DMS 273 (cell line): ENCODE data around the gene KLHL5.
"Not testable (repeated sequence)": the region's sequence is repeated elsewhere in the genome, so short reads cannot be mapped to it uniquely, and the experiment has no call there.

ENCODE experiments used
- DNase-seq: peaks from one replicate; lab custom pipeline; 2025; ENCODE audit not compliant: unreplicated experiment; lab: John Stamatoyannopoulos, UW

Gene KLHL5

DNA sequence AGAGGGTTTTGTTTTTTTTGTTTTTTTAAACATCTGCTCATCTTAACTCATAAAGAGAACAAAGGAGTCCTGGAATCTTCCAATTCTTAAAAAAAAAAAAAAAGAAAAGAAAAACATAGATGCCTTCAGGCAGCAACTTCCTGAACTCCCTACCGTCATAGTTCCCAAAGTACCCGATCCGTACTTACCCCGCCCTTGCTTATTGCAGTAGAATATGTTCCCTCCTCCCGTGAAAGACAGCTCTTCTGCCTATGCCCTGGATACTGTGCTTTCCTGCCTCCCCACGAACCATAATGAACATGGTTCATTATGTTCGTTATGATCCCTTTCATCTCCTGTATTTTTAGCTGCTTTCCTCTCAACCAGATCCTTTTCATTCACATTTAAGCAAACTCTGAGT is 40.3 kb downstream of the KLHL5 start:
- no peak for DNase-seq

DNA sequence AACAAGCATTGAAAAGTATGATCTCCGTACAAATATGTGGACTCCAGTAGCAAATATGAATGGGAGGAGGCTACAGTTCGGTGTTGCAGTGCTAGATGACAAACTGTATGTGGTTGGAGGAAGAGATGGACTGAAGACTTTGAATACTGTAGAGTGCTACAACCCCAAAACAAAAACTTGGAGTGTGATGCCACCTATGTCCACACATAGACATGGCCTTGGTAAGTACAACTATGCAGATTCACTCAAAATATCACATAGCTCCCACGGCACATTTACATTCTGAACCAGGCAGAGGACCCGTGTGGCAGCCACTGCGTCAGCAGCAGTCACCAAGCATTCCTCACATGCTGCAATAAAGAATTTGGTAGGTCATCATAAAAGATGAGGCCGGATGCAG is 41.3 kb downstream of the KLHL5 start:
- no peak for DNase-seq

DNA sequence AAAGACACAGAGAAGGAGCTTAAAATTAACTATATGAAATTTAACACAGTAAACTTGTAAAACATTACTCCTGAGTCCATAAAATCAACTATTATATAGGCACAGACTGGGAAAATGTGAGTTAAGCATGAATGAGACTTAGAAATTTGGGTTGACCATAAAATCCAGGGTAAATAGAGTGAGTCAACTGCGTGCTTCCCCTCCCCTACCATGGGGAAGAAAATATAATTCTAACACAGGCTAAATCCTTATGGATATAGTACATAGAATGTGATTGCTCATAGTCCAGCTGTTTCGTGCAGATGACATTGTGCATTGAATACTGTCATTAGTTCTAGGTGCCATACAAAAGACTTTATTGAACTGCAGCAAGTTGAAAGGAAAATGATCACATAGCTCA is 42.2 kb downstream of the KLHL5 start:
- no peak for DNase-seq

DNA sequence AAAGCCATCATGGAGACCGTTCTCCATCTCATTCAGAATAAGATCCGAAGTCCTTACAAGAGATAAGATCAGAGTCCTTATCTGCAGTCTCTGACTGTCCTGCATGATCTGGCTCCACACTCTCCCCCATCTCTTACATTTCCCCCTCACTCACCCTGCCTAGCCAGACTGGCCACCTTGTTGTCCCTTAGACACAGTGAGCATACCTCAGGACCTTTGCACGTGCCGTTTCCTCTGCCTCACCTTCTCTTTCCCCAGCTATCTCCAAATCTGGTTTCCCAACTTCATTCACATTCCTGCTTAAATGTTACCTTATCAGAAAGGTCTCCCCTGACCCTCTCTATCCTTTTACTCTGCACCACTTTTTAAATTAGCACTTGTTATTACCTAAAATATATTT is 44.0 kb downstream of the KLHL5 start:
- DNase-seq = no peak

DNA sequence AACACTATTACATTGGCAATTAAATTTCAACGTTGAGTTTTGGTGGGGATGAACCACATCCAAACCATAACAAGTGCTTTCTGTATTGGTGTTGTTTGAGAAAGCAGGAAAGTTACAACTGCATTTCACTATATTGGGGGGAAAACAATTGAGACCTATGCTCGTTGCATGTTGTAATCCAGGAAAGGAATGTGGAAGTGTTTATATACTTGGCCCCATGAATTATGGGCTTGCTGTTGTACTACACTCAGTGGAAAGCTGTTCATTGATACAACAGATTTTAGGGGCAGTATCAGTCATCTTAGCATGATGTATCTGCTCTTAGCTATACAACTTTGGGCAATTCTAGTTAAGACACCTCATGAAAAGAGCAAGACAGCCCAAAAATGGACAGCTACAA is 52.4 kb downstream of the KLHL5 start:
- DNase-seq = no peak

DNA sequence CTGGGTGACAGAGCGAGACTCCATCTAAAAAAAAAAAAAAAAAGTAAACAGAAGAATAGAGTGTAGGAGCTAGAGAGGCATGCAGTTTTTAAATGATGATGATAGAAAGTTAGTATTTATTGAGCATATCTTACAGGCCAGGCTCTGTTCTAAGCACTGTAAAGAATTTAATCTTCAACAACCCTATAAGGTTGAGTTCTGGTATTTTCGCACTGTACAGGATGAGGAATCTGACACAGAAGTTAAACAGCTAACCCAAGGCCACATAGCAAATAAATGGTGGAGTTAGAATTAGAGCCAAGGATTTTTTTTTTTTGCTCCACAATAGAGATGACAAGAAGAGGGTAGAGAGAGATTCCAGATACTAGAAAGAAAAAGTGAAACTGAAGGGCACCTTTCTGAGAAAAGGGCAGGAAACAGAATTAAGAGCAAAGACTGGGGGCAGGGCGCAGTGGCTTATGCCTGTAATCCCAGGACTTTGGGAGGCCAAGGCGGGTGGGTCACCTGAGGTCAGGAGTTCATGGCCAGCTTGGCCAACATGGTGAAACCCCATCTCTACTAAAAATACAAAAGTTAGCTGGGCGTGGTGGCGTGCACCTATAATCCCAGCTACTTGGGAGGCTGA is 56.1 kb downstream of the KLHL5 start:
- DNase-seq = no peak

DNA sequence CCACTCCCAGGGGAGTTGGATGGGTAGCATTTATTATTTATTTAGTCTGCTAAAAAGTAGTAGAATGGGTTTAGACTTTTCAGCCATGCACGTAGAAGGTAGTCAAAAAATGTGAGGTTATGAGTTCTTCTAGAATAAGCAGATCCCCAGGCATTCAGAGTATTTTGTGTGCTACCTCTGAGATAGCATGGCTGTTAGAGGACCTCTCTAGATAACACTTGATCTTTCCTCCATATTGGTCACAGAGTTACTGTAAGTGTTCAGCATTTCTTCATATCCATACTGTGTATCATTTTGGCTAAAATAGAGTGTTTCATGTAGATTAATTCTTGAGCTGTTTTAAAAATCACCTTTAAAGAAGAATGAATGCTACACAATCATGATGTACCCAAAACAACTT is 58.4 kb downstream of the KLHL5 start:
- DNase-seq = no peak

DNA sequence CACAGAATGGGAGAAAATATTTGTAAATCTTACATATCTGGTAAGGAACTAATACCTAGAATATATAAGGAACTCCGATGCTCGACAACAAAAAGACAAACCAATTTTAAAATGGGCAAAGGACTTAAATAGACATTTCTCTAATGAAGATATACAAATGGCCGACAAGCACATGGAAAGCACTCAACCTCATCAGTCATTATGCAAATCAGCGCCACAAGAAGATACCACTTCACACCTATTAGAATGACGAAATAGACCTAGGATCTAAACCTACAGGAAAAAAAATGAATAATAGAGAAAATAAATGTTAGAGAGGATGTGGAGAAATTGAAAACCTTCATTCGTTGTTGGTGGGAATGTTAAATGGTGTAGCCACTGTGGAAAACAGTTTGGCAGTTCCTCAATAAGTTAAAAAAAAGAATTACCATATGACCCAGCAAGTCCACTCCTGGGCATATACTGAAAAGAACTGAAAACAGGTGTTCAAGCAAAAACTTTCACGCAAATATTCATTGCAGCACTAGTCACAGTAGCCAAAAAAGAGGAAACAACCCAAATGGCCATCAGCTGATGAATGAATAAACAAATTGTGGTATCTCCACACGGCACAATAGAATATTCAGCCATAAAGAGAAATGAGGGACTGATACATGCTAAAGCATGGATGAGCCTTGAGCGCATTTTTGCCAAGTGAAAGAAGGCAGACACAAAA is 63.0 kb downstream of the KLHL5 start:
- no peak for DNase-seq

DNA sequence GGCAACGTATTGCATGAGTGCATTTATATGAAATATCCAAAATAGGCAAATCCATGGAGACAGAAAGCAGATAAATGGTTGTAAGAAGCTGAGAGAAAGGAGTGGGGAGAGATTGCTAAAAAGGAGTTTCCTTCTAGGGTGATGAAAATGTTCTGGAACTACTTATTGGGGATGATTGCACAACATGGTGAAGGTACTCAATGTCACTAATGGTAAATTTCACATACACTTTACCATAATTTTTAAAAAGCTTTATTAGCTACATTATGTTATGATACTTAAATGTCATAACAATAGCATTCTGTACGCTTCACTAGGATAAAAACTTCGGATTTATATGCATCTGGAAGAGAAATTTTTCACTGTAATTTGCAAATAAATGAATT is 63.6 kb downstream of the KLHL5 start:
- DNase-seq = no peak

DNA sequence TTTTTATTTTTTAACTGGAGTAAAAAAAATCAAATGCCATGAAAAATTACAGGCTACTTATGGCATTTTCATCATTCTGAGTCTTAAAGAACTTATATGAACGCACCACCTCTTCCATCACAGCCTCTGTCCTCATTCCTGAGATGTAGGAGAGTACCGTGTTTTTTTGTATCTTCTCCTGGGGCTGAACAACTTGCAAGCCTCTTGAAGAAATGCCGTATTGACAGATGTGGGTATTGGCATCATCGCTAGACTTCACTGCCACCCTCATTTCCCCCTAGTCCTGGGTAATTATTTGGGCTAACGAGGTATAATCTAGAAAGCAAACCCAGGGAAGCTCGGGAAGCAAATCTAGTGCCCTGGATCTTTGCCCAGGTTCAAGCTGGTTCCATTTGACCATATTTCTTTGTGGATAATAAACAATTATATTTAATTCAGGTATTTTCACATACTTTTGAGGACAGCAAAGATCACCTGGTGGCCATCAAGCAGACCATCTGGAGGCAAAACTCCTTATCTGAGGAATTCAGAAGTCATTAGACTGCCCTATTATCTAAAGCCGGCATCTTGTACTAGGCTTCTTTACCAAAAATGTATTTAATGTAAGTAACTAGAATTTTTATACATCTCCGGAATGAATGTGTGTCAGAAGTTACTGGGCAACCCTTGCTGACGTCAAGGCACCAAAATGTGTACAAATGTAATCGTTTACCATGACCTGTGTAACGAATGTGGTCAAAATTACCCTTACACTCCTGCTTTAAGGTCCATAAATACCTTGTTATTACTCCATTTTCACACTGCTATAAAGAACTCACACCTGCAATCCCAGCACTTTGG is 64.4 kb downstream of the KLHL5 start:
- no peak for DNase-seq

DNA sequence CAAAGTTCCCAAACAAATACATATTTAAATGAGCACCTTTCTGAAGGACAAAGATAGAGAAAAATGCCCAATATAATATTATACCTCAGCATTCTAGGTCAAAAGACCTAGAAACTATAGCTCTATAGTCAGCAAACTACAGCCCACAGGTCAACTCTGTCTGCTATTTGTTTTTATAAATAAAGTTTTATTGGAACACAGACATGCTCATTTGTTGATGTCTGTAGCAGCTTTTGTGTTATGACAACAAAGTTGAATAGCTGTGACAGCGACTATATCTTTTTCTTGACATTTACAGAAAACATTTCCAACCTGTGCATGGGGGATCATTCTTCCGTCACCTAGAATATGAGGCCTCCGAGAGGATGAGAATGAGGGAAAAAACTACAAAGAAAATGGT is 71.6 kb downstream of the KLHL5 start:
- DNase-seq = no peak

DNA sequence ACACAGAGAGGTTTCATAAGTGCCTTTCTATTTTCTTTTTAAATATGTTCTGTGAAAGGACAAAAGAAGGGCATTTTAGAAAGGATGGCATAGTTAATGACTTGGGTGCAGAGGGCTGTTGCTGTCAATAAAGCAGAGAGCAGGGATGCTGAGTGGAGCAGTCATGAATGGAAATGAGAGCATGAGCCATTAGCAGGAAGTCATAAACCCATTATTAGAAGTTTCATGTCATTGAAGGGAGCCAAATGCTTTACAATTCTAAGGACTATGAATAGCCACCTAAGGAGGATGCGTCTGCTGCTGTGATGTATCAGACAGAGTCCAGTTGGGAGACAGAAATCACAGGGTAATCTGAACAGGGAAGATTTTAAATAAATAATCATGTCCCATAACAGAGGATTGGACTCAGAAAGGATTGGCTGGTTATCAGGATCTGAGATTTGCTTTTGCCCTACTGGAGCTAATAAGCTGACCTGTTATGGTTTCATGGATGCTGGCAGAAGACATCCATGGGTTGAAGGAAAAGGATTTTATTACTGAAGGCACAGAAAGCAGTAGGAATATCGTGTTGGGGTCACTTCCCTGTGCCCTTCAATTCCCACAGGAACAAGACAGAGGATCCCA is 72.8 kb downstream of the KLHL5 start:
- DNase-seq = no peak

DNA sequence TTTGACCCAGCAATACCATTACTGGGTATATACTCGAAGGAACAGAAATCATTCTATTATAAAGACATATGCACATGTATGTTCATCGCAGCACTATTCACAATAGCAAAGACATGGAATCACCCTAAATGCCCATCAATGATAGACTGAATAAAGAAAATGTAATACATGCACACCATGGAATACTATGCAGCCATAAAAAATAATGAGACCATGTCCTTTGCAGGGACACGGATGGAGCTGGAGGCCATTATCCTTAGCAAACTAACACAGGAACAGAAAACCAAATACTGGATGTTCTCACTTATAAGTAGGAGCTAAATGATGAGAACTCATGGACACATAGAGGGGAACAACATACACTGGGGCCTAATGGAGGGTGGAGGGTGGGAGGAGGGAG is 76.2 kb downstream of the KLHL5 start:
- DNase-seq = not testable (repeated sequence)

DNA sequence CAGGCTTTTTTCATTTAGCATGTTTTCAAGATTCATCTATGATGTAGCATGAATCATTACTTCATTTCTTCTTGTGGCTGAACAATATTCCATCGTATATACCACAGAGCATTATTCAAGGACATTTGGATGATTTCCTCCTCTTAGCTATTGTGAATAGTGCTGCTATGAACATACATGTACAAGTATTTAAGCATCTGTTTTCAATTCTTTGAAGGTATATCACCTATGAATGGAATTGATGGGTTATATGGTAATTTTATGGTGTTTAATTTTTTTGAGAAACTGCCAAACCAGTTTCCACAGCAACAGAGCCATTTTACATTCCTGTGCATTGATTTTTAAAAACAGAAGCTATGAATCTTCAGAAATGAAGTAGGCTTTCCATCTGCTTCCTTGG is 84.2 kb downstream of the KLHL5 start:
- no peak for DNase-seq

DNA sequence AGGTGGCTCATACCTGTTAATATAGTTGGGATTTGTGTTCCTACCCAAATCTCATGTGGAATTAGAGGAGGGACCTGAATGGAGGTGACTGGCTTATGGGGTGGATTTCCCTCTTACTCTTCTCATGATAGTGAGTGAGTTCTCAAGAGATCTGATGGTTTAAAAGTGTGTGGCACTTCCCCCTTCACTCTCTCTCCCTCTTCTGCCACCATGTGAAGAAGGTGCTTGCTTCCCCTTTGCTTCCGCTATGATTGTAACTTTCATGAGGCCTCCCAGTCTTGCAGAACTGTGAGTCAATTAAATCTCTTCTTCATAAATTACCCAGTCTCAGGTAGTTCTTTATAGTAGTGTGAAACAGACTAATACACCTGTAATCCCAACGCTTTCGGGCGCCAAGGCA is 92.0 kb downstream of the KLHL5 start:
- DNase-seq = no peak

DNA sequence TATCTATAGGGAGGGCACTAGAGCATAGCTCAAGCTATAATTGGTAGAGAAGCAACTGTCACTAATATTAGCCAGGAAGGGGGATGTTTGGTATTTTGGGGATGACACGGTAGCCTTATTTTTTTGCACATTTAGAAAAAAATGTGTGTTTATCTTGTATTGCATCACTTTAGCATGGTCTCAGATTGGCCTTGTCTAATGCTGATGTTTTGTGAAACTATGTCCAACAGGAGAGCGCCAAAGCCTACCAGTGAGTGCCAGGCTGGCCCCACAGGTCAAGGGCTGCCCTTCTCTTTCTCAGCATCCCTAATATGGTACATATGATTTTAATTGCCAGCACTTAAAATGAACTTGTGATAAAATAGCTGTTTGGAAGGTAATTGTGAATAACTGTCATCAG is 95.5 kb downstream of the KLHL5 start:
- DNase-seq = no peak

DNA sequence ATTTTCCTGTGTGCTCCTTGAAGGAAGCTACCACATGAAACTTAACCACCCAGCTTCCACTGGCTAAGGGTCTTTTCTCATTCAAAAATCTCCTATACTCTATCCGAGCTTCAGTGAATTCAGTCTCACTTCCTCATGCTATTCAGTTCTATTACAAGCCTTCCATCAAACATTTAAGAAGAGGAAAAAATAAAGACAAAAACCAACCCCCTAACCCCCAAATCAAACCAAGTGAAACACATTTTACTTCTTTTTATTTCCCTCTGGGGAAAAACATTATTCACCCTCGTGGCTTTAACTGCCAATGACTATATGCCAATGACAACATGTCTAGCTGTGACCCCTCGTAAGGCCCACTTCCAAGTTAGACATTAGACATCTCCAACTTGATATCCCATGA is 104.1 kb downstream of the KLHL5 start:
- DNase-seq = no peak

DNA sequence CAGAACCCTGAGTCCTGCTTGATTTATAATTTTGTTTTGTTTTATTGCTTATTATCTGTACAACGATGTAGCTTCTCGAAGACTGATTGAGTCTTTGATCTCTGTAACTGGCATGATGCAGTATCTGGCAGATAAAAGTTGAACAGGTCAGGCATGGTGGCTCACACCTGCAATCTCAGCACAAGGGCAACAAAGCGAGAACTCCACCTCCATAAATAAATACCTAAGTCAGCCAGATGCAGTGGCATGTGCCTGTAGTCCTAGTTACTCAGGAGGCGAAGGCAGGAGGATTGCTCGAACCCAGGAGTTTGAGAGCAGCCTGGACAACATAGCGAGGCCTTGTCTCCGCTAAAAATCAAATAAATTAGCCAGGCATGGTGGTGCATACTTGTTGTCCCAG is 104.6 kb downstream of the KLHL5 start:
- no peak for DNase-seq

DNA sequence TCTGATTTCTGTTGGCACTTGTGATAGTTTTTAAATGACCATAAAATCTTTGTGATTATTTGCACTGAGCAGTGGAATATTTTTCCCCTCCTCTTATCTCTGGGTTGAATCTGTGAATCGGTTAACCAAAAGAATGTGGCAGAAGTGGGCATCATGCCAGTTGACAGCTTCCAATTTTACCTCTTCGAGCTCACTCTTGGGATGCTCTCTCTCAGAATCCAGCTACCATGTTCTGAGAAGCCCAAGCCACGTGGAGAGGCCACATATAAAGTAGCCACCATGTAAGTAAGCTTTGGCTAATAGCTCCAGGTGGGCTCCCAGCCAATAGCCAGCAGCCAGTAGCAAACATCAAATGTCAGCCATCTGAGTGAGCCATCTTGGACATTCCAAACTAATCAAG is 107.4 kb downstream of the KLHL5 start:
- DNase-seq = peak; percentile 7

DNA sequence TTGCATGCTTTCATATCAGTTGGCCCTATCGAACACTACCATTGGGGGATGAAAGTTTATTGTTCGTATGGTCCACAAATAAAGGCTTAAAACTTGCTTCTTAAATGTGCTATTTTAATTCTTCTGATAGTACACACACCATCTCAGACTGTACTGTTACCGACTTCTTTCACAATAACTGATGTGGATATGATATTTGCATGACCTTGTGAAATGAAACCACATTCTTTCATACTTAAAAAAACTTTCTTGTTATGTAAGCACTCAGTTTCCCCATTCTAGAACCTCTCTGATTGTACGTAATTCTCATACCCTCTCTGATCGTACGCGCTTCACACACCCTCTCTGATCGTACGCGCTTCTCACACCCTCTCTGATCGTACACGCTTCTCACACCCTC is 108.3 kb downstream of the KLHL5 start:
- DNase-seq = no peak
